ENCODE measurements around the gene CELA2B.

Gene CELA2B

DNA sequence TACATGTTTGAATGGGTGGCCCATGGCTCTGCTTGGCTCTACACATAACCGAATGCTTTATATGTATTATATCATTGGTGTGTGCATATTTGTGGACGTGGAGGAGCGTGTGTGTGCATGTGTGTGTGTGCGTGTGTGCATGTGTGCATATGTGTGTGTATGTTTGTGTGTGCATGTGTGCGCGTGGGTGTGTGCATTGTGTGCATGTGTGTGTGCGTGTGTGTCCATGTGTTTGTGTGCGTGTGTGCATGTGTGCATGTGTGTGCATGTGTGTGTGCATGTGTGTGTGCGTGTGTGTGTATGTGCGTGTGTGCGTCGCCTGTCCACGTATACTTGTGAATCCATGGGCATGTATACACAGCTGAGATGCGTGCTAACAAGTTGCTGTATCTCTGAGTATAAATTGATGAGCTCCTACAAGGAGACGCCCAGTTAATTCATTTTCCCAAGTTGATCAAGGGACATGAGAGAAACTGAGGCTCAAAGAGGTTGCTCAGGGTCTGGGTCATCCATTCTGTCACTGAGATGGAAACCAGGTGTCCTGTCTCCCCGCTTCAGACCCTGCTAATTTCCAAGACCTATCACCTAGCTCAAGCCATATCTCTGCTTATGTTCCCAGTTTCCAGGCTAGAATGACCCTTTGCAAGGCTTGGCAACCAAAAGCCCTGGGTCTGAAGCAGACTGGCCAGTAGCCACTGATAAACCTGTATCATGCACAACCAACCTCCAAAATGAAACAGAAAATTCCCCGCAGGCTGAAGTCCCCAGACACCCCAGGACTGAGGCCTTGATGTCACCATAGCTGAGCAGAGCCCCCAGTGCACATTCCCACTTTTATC is 40.4 kb upstream of the CELA2B start:
- WGBS: 91% methylated on average over 17 of the region's 17 CpGs
- no peak overlapping the region for H3K9ac ChIP-seq (ENCODE audit: low read depth, low read length)
- H3K27ac ChIP-seq (ENCODE audit: low read depth, low read length): no peak overlapping the region
- no peaks in the 10 kb centered on the region for H3K27me3 ChIP-seq (ENCODE audit: insufficient read depth, low read length)
- no peaks in the 10 kb centered on the region for H3K36me3 ChIP-seq (ENCODE audit: insufficient read depth, low read length)
- no peaks in the 10 kb centered on the region for H3K4me1 ChIP-seq (ENCODE audit: insufficient read depth, low read length)
- no peaks in the 10 kb centered on the region for H3K9me3 ChIP-seq (ENCODE audit: insufficient read depth, low read depth, low read length)
- H3K4me3 ChIP-seq (ENCODE audit: low read length): no peak overlapping the region

DNA sequence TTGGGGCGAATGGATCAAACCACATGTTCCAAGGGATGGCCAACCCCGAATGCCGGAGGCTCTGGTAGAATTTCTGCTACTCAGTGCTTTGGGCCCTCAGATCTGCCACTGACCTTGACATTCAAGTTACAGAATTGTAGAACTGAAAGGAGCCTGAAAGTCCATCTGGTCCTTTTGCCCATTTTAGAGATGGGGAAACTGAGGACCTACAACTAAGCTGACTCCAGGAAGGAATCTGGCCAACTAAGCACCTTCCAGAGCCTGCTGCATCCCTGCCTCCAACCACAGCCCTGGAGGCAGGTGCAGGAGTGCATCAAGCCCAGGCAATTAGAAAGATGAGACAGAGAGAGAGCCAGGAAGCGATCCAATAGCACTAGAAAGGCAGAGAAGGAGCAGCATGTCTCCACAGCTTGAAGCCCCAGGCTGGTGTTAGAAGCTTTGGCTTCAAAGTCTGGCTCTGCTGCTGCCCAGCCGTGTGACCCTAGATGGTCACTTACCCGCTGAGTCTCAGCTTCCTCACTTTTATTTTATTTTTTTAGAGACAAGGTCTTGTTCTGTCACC is 38.9 kb upstream of the CELA2B start:
- 89% methylated on average over 6 of the region's 6 CpGs for WGBS
- no peak overlapping the region for H3K4me3 ChIP-seq (ENCODE audit: low read length)
- H3K9me3 ChIP-seq (ENCODE audit: insufficient read depth, low read depth, low read length): no peaks in the 10 kb centered on the region
- no peaks in the 10 kb centered on the region for H3K27me3 ChIP-seq (ENCODE audit: insufficient read depth, low read length)
- H3K9ac ChIP-seq (ENCODE audit: low read depth, low read length): no peak overlapping the region
- no peak overlapping the region for H3K27ac ChIP-seq (ENCODE audit: low read depth, low read length)
- H3K4me1 ChIP-seq (ENCODE audit: insufficient read depth, low read length): no peaks in the 10 kb centered on the region
- no peaks in the 10 kb centered on the region for H3K36me3 ChIP-seq (ENCODE audit: insufficient read depth, low read length)

DNA sequence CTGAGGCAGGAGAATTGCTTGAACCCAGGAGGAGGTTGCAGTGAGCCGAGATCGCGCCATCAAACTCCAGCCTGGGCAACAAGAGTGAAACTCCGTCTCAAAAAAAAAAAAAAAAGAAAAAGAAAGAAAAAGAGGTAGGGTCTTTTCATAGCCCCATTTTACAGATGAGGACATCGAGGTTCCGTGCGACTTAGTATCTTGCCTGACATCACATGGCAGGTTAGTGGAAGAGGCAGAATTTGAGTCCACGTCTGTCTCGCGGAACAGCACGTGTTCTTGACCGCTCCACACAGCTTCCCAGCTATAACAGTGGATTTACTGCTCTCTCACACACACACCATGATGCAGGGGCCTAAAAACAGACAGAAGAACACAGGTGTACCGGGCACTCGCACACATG is 36.6 kb upstream of the CELA2B start:
- H3K9ac ChIP-seq (ENCODE audit: low read depth, low read length): no peak overlapping the region
- H3K27me3 ChIP-seq (ENCODE audit: insufficient read depth, low read length): no peaks in the 10 kb centered on the region
- no peak overlapping the region for H3K27ac ChIP-seq (ENCODE audit: low read depth, low read length)
- WGBS: 96% methylated on average over 14 of the region's 14 CpGs
- no peak overlapping the region for H3K4me3 ChIP-seq (ENCODE audit: low read length)
- no peaks in the 10 kb centered on the region for H3K9me3 ChIP-seq (ENCODE audit: insufficient read depth, low read depth, low read length)
- H3K4me1 ChIP-seq (ENCODE audit: insufficient read depth, low read length): no peaks in the 10 kb centered on the region
- no peaks in the 10 kb centered on the region for H3K36me3 ChIP-seq (ENCODE audit: insufficient read depth, low read length)

DNA sequence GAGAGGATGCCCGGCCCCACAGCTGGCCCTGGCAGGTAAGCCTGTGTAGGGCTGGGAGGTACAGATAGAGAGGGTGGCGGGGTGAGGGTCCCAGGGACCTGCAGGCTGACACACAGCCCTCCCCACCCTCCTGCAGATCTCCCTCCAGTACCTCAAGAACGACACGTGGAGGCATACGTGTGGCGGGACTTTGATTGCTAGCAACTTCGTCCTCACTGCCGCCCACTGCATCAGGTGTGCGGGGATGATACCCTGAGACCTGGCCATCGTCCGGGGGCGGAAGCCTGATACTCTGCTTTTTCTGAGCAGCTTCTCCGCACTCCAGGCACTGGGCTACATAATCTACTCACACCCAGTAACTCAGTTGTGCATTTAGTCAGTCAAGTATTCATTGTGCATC is 35.5 kb upstream of the CELA2B start:
- 93% methylated on average over 13 of the region's 13 CpGs for WGBS

DNA sequence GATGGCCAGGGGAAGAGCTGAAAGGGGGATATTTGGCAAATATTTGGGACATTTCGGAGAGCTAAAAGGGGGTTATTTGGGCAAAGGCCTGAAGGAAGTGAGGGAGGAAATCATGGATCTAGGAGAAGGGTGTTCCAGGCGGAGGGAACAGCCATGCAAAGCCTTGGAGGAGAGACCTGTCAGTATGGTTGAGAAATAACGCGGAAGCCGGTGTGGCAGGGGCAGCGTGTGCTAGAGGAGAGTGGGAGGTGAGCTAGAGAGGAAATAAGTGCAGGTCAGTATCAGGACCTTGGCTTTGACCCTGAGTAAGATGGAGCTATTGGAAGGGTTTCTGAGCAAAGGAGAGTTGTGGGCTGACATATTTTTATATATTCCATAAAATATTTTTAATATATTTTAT is 34.7 kb upstream of the CELA2B start:
- H3K9me3 ChIP-seq (ENCODE audit: insufficient read depth, low read depth, low read length): no peaks in the 10 kb centered on the region
- H3K4me1 ChIP-seq (ENCODE audit: insufficient read depth, low read length): no peaks in the 10 kb centered on the region
- H3K27ac ChIP-seq (ENCODE audit: low read depth, low read length): no peak overlapping the region
- H3K36me3 ChIP-seq (ENCODE audit: insufficient read depth, low read length): no peaks in the 10 kb centered on the region
- no peak overlapping the region for H3K4me3 ChIP-seq (ENCODE audit: low read length)
- WGBS: 91% methylated on average over 6 of the region's 6 CpGs
- no peaks in the 10 kb centered on the region for H3K27me3 ChIP-seq (ENCODE audit: insufficient read depth, low read length)
- H3K9ac ChIP-seq (ENCODE audit: low read depth, low read length): no peak overlapping the region

More for the DNA sequence above, 35.5 kb upstream of the CELA2B start:
- no peak overlapping the region for H3K4me3 ChIP-seq (ENCODE audit: low read length)
- H3K4me1 ChIP-seq (ENCODE audit: insufficient read depth, low read length): no peaks in the 10 kb centered on the region
- no peaks in the 10 kb centered on the region for H3K36me3 ChIP-seq (ENCODE audit: insufficient read depth, low read length)
- H3K27me3 ChIP-seq (ENCODE audit: insufficient read depth, low read length): no peaks in the 10 kb centered on the region
- no peaks in the 10 kb centered on the region for H3K9me3 ChIP-seq (ENCODE audit: insufficient read depth, low read depth, low read length)
- no peak overlapping the region for H3K9ac ChIP-seq (ENCODE audit: low read depth, low read length)
- no peak overlapping the region for H3K27ac ChIP-seq (ENCODE audit: low read depth, low read length)

DNA sequence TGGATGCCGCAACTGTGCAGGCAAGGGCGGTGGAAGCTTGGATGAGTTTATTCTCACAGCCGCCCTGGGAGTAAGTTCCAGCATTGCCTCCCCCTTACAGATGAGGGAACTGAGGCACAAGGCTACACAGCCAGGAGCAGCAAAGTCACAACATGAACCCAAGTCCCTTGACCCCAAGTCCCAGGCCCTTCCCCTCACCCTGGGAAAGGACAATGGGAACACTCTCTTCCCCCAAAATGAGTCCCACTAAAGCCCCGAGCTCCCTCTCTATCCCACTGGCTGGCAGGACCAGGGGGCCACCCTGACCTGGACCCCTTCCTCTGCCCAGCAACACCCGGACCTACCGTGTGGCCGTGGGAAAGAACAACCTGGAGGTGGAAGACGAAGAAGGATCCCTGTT is 33.8 kb upstream of the CELA2B start:
- Histone ChIP-seq H3K4me3 (ENCODE audit: low read length) (no peak overlapping the region), H3K27me3 (ENCODE audit: insufficient read depth, low read length) (no peaks in the 10 kb centered on the region), H3K4me1 (ENCODE audit: insufficient read depth, low read length) (no peaks in the 10 kb centered on the region), H3K9me3 (ENCODE audit: insufficient read depth, low read depth, low read length) (no peaks in the 10 kb centered on the region), H3K36me3 (ENCODE audit: insufficient read depth, low read length) (no peaks in the 10 kb centered on the region), H3K27ac (ENCODE audit: low read depth, low read length) (no peak overlapping the region), H3K9ac (ENCODE audit: low read depth, low read length) (no peak overlapping the region)
- 93% methylated on average over 8 of the region's 8 CpGs for WGBS

DNA sequence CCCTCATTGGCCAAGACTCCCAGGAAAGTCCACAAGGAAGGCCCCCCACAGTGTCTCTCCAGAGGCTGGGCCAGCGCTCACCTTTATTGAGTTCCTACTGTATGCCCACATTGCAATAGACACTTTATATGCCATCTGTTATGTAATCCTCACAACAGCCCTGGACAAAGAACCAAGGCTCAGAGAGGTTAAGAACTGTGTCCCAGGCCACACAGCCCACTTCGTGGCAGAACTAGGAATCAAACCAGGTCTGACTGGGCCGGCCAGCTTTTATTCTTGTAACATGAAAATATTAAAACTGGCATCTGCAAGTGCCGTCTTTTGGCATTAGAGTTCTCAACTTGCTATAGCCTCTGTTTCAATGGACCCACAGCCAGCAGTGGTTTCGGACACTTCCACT is 33.1 kb upstream of the CELA2B start:
- 90% methylated on average over 5 of the region's 5 CpGs for WGBS
- Histone ChIP-seq H3K36me3 (ENCODE audit: insufficient read depth, low read length) (no peaks in the 10 kb centered on the region), H3K27ac (ENCODE audit: low read depth, low read length) (no peak overlapping the region), H3K27me3 (ENCODE audit: insufficient read depth, low read length) (no peaks in the 10 kb centered on the region), H3K4me1 (ENCODE audit: insufficient read depth, low read length) (no peaks in the 10 kb centered on the region), H3K9me3 (ENCODE audit: insufficient read depth, low read depth, low read length) (no peaks in the 10 kb centered on the region), H3K4me3 (ENCODE audit: low read length) (no peak overlapping the region), H3K9ac (ENCODE audit: low read depth, low read length) (no peak overlapping the region)

DNA sequence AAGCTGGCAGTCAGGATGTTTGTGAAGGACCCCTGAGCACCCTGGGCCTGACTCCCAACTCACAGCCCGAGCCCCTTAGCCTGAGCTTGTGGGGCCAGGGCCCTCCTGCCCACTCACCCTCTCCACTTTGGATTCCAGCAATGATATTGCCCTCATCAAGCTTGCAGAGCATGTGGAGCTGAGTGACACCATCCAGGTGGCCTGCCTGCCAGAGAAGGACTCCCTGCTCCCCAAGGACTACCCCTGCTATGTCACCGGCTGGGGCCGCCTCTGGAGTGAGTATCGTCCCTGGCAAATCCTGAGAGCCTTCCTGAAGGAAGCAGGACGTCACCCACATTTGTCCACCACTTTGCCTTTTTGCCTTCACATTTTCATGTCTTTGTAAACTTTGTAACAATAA is 32.6 kb upstream of the CELA2B start:
- H3K27me3 ChIP-seq (ENCODE audit: insufficient read depth, low read length): no peaks in the 10 kb centered on the region
- H3K36me3 ChIP-seq (ENCODE audit: insufficient read depth, low read length): no peaks in the 10 kb centered on the region
- no peak overlapping the region for H3K27ac ChIP-seq (ENCODE audit: low read depth, low read length)
- H3K9ac ChIP-seq (ENCODE audit: low read depth, low read length): no peak overlapping the region
- H3K4me3 ChIP-seq (ENCODE audit: low read length): no peak overlapping the region
- no peaks in the 10 kb centered on the region for H3K9me3 ChIP-seq (ENCODE audit: insufficient read depth, low read depth, low read length)
- no peaks in the 10 kb centered on the region for H3K4me1 ChIP-seq (ENCODE audit: insufficient read depth, low read length)
- 77% methylated on average over 5 of the region's 5 CpGs for WGBS

DNA sequence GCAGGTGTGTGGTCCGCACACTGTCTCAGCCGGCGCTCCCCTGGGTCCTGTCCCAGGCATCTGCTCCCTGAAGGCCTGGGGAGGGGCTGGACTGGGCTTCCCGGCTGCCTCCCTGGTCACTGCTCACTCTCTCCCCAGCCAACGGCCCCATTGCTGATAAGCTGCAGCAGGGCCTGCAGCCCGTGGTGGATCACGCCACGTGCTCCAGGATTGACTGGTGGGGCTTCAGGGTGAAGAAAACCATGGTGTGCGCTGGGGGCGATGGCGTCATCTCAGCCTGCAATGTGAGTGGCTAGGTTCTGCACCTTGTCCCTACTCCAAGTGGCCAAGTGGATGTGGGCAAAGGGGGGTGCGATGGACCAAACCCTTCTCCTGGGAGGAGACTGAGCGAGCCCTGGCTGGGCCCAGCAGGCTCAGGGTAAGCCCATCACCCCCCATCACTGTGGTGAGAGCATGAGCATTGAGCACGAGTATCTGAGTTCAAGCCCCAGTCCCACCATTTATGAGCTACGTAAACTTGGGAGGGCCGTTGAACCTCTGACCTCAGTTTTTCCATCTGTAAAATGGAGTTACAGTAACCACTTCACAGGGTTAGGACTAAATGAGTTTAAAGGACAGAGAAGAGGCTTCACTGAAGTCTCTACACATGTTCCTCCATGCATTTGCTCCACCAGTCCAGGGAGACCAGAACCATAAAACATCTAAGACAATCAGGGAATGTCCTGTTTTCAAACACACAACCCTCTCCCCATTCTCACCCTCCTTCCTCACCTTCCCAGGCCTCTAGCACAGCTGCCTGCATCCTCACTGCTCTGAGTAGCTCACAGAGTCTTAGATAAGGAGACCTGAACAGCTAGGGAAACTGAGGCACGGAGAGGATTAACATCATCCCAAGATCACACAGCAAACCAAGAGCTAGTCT is 31.2 kb upstream of the CELA2B start:
- Histone ChIP-seq H3K4me1 (ENCODE audit: insufficient read depth, low read length) (no peaks in the 10 kb centered on the region), H3K36me3 (ENCODE audit: insufficient read depth, low read length) (no peaks in the 10 kb centered on the region), H3K27me3 (ENCODE audit: insufficient read depth, low read length) (no peaks in the 10 kb centered on the region), H3K27ac (ENCODE audit: low read depth, low read length) (no peak overlapping the region), H3K4me3 (ENCODE audit: low read length) (no peak overlapping the region), H3K9me3 (ENCODE audit: insufficient read depth, low read depth, low read length) (no peaks in the 10 kb centered on the region), H3K9ac (ENCODE audit: low read depth, low read length) (no peak overlapping the region)
- WGBS: 92% methylated on average over 17 of the region's 17 CpGs

DNA sequence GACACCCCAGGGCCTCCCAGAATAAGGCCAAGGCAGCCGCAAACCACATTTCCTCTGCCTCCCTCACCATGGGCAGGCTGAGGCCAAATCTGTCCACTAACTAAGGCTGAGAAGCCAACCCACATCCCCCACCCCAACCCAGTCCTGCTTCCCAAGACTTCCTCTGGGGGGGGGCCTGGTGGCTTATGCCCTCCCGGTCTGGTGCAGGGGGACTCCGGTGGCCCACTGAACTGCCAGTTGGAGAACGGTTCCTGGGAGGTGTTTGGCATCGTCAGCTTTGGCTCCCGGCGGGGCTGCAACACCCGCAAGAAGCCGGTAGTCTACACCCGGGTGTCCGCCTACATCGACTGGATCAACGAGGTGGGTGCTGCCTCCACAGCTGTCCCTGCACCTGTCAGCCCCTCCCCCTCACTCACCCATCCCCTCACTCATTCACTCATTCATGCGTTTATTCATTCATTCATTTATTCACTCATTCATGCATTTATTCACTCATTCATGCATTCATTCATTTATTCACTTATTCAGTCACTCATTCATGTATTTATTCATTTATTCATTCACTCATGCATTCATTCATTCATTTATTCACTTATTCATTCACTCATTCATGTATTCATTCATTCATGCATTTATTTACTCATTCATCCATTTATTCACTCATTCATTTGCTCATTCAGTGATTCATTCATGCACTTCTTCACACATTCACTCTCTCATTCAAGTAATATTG is 30.3 kb upstream of the CELA2B start:
- no peak overlapping the region for H3K9ac ChIP-seq (ENCODE audit: low read depth, low read length)
- no peaks in the 10 kb centered on the region for H3K27me3 ChIP-seq (ENCODE audit: insufficient read depth, low read length)
- 90% methylated on average over 14 of the region's 14 CpGs for WGBS
- no peaks in the 10 kb centered on the region for H3K36me3 ChIP-seq (ENCODE audit: insufficient read depth, low read length)
- H3K9me3 ChIP-seq (ENCODE audit: insufficient read depth, low read depth, low read length): no peaks in the 10 kb centered on the region
- no peak overlapping the region for H3K27ac ChIP-seq (ENCODE audit: low read depth, low read length)
- H3K4me3 ChIP-seq (ENCODE audit: low read length): no peak overlapping the region
- no peaks in the 10 kb centered on the region for H3K4me1 ChIP-seq (ENCODE audit: insufficient read depth, low read length)

All from HUES64 (cell line).